Thoracic aorta (tissue), 2 donors: ENCODE results near the gene GPR107. TPM values are rescaled to one million over a fixed set of nuclear protein-coding genes. Genes with fewer than 3 reads are reported as not detected.

Source experiments
- ATAC-seq: fragments of 150-250 bp; one replicate; pipeline ENCODE4 v1.8.0; 2017; ENCODE audit warnings: low read depth; ENCODE audit not compliant: insufficient number of reproducible peaks, low FRiP score
- DNase-seq: peaks from one replicate; pipeline ENCODE4 v3.0.0-alpha.2; 2020; ENCODE audit warnings: low spot score
- H3K27ac ChIP-seq, 2 donors: fragments of 200-600 bp; sonication (generic); 1 replicate in 1 of 2; 2 replicates in 1 of 2; pipeline ENCODE4 v1.5.1; 2016; ENCODE audit warnings: mild to moderate bottlenecking in 2 of 2, moderate library complexity in 2 of 2
- H3K27me3 ChIP-seq: fragments of 200-600 bp; sonication (generic); replicated peaks from 2 replicates; pipeline ENCODE4 v1.6.0; 2016; ENCODE audit warnings: mild to moderate bottlenecking; ENCODE audit not compliant: insufficient read depth
- H3K36me3 ChIP-seq: fragments of 200-600 bp; sonication (generic); one replicate; pipeline ENCODE4 v1.5.1; 2016
- H3K4me1 ChIP-seq, 2 donors: fragments of 200-600 bp; sonication (generic); 1 replicate in 1 of 2; 2 replicates in 1 of 2; pipeline versions ENCODE4 v1.5.1 to v1.6.0; 2016; ENCODE audit warnings: low read depth in 2 of 2, mild to moderate bottlenecking in 1 of 2; ENCODE audit not compliant: control insufficient read depth in 1 of 2
- H3K4me3 ChIP-seq: fragments of 200-600 bp; sonication (generic); 2 replicates; pipeline ENCODE4 v1.5.1; 2016; ENCODE audit warnings: mild to moderate bottlenecking
- H3K9me3 ChIP-seq: fragments of 200-600 bp; sonication (generic); 2 replicates; pipeline ENCODE4 v1.5.1; 2016
- total RNA-seq, 2 donors: library from RNA; depleted of rRNA; stranded (reverse); fragments of >200 nt; gene quantifications; one replicate each; pipeline versions ENCODE4 v1.1.0 to v1.2.3, GENCODE V29; 2016
- TF ChIP-seq, protein P1 (sequence below): fragments of 200-600 bp; sonication (generic); IDR thresholded peaks from one replicate; pipeline ENCODE4 v1.5.1; 2019; ENCODE audit warnings: antibody characterized with exemption

Gene GPR107
- total RNA-seq, 2 donors from 2014 or later, result 47.5 to 51.9 TPM

DNA sequence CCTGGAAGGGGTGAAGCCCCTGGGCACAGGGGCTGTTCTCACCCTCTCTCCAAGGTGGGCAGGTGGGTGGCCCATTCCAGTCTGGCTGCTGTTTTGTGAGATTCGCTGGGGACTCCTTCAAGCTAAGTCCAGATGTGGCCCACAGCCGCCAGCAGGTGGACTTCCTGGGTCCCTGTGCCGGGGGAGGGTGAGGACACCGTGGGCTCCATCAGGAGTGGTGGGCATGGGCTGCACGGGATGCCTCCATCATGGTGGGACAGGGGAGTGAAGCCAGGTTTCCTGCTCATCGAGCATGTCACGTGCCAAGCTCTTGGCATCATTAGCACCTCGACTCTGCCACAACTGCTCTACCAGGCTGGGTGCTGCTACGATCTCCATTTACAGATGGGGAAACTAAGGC is 120.3 kb downstream of the GPR107 start:
- Histone ChIP-seq H3K27me3 (no peaks in the 10 kb centered on the region), H3K4me3 (peak overlapping the region; percentile 90), H3K36me3 (no peaks in the 10 kb centered on the region), H3K27ac (peak overlapping the region; percentile 95 to 96), H3K9me3 (no peaks in the 10 kb centered on the region), H3K4me1 (peaks cover 21 to 60% of the 10 kb centered on the region in 2 donors)
- ATAC-seq (no peak), DNase-seq (no peak)
- TF ChIP-seq, protein P1, sequence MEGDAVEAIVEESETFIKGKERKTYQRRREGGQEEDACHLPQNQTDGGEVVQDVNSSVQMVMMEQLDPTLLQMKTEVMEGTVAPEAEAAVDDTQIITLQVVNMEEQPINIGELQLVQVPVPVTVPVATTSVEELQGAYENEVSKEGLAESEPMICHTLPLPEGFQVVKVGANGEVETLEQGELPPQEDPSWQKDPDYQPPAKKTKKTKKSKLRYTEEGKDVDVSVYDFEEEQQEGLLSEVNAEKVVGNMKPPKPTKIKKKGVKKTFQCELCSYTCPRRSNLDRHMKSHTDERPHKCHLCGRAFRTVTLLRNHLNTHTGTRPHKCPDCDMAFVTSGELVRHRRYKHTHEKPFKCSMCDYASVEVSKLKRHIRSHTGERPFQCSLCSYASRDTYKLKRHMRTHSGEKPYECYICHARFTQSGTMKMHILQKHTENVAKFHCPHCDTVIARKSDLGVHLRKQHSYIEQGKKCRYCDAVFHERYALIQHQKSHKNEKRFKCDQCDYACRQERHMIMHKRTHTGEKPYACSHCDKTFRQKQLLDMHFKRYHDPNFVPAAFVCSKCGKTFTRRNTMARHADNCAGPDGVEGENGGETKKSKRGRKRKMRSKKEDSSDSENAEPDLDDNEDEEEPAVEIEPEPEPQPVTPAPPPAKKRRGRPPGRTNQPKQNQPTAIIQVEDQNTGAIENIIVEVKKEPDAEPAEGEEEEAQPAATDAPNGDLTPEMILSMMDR, result no peak

DNA sequence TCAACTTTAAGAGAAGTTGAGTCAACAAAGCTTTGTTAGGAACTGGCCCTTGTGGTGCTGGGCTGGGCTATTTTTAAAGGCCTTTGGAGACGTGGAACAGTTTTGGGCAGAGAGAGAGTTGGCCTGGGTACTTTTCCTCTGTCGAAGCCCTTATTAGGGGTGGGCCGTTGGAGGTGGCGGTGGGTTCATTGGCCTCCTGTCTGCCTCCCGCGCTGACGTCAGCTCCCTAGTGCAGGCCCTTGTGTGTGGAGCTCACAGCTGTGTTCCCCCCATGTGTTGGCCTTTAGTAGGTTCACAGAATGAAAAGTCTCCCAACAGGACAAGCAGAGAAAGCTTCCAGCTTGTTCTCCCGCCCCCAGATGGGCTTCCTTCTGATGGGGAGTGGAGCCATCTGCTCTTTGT is 121.2 kb downstream of the GPR107 start:
- peak overlapping the region; percentile 90 for H3K4me3 ChIP-seq
- H3K36me3 ChIP-seq, result no peaks in the 10 kb centered on the region
- TF ChIP-seq, protein P1, result no peak
- H3K27ac ChIP-seq, result peak overlapping the region; percentile 95 to 96
- H3K4me1 ChIP-seq, result peaks cover 21 to 69% of the 10 kb centered on the region in 2 donors
- H3K9me3 ChIP-seq, result no peaks in the 10 kb centered on the region
- no peaks in the 10 kb centered on the region for H3K27me3 ChIP-seq
- ATAC-seq (peak; percentile 76), DNase-seq (peak; percentile 75)

DNA sequence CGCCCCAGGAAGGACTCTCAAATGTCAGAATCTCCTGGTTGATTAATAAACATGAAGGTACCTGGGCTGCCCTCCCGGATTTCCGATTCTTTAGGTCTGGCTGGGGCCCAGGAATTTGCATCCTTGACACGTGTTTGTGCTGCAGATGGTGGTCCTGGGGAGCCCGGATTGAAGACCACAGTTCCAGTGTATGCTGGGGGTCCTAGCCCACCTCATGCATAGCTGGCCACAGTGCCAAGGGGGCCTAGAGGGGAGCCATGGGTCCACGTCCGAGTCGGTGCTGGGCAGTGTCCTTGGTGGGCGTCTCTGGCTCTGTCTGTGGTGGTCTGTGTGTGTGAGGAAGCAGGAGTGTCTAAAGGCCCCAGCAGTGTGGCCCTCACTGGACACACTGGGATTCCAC is 121.6 kb downstream of the GPR107 start:
- DNase-seq (no peak), ATAC-seq (no peak)
- H3K4me3 ChIP-seq, result peak overlapping the region; percentile 3
- H3K27ac ChIP-seq, result peak overlapping the region; percentile 77 to 96
- H3K36me3 ChIP-seq, result no peaks in the 10 kb centered on the region
- no peaks in the 10 kb centered on the region for H3K9me3 ChIP-seq
- TF ChIP-seq, protein P1, result no peak
- no peaks in the 10 kb centered on the region for H3K27me3 ChIP-seq
- H3K4me1 ChIP-seq, result peaks cover 21 to 73% of the 10 kb centered on the region in 2 donors

DNA sequence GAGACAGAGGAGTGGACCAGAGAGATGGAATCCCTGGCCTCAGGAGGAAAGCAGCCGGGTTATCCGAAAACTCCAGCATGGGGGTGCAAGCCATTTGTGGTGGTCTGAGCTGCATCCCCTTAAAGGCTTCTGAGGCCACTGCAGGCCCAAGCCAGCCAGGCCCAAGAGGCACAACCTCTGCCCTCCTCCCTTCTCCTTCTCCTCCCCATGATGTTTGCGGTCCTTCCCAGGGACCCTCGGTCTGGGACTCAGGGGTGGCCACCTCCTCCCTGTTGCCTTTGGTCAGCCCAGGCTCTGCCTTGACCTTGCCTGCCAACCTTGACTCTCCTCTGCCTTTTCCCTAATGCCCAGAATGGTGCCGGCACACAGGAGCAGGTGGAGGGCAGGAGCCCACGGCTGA is 123.1 kb downstream of the GPR107 start:
- ATAC-seq, result no peak
- Histone ChIP-seq H3K9me3 (no peaks in the 10 kb centered on the region), H3K27ac (peak overlapping the region; percentile 85 to 96), H3K4me1 (peaks cover 19 to 75% of the 10 kb centered on the region in 2 donors), H3K36me3 (no peaks in the 10 kb centered on the region), H3K4me3 (no peak overlapping the region), H3K27me3 (no peaks in the 10 kb centered on the region)
- no peak for DNase-seq
- TF ChIP-seq, protein P1, result no peak

DNA sequence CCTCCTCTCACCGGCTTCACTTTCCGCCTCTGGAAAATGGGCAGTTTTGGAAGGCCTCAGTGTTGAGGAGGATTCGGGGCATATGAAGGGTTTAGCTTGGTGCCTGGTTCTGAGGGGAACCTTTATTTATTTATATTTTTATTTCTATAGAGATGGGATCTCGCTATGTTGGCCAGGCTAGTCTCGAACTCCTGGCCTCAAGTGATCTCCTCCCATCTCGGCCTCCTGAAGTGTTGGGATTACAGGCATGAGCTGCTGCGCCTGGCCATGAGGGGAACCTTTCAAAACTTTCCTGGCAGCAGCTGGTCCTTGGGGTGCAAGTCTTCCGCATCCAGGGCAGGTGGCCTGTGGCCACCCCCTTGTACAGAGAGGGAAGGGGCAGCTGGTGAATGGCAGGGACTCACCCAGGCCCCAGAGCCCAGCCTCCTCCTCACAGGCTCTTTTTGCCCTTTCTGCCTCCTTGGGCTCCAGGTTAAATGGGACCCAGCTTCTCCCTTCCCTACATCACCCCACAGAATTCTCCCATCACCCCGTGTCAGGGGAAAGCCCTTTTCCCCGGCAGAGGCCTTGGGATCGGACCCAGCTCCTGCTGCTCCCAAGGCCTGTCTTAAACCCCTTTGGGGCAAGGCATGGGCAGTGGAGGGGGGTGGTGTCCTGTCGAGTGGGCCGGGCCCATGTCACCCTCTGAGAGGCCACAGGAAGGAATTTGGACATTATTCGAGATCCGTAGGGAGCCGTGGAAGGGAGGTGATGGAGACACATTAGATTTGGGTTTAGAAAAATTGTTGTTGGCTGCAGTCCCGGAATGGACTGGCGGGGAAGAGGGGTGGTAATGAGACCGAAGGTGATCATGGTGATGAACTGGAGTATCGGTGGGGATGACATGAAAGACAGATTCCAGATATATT is 124.4 kb downstream of the GPR107 start:
- ATAC-seq, result no peak
- H3K4me3 ChIP-seq, result peak overlapping the region; percentile 29
- no peaks in the 10 kb centered on the region for H3K9me3 ChIP-seq
- H3K27ac ChIP-seq, result peak overlapping the region; percentile 85 to 96
- H3K36me3 ChIP-seq, result no peaks in the 10 kb centered on the region
- TF ChIP-seq, protein P1, result no peak
- DNase-seq, result no peak
- H3K27me3 ChIP-seq, result no peaks in the 10 kb centered on the region
- H3K4me1 ChIP-seq, result peaks cover 24 to 85% of the 10 kb centered on the region in 2 donors
